Measurements from ENCODE around the gene ANKRD63.

DNA sequence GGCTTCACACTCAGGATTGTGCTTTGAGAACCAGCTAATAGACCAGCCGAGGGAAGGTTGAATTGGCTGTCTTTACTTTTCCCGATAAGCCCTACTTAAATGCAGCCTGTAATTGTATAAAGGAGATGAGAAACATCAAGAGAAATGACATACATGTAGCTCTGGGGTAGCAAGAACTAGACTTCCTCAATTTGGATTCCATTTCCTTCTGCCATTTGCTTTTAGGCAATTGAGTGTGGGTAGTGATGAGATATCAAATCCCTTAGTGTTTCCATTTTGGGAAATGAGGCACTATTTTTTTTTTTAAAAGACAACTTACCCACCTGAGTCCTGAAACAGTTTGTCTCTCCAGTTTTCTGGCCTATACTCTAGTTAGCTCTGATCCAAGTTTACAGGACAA lies 42.8 kb upstream of the ANKRD63 start:
- TF ChIP-seq, protein P1, sequence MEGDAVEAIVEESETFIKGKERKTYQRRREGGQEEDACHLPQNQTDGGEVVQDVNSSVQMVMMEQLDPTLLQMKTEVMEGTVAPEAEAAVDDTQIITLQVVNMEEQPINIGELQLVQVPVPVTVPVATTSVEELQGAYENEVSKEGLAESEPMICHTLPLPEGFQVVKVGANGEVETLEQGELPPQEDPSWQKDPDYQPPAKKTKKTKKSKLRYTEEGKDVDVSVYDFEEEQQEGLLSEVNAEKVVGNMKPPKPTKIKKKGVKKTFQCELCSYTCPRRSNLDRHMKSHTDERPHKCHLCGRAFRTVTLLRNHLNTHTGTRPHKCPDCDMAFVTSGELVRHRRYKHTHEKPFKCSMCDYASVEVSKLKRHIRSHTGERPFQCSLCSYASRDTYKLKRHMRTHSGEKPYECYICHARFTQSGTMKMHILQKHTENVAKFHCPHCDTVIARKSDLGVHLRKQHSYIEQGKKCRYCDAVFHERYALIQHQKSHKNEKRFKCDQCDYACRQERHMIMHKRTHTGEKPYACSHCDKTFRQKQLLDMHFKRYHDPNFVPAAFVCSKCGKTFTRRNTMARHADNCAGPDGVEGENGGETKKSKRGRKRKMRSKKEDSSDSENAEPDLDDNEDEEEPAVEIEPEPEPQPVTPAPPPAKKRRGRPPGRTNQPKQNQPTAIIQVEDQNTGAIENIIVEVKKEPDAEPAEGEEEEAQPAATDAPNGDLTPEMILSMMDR (IDR thresholded peaks at IDR 0.05; ENCODE audit: low read depth, low read length), result no peak
- no peak for TF ChIP-seq POLR2A (IDR thresholded peaks at IDR 0.05; ENCODE audit: extremely low read depth, insufficient read length)
- TF ChIP-seq, protein P2, sequence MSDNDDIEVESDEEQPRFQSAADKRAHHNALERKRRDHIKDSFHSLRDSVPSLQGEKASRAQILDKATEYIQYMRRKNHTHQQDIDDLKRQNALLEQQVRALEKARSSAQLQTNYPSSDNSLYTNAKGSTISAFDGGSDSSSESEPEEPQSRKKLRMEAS (IDR thresholded peaks at IDR 0.05; ENCODE audit: low read depth, low read length), result no peak

All from NB4 (cell line).